ENCODE measurements around the gene SIPA1L3. TPM values are rescaled to one million over a fixed set of nuclear protein-coding genes. Genes with fewer than 3 reads are reported as not detected.

SIPA1L3 gene
- total and polyA plus RNA-seq, 10 of the 15 experiments (the other 5 are each of a cell fraction or from before 2014, with no cell fraction given), result 0.24 to 66.2 (median 19.1) TPM

GRCh38 chr19:38196245-38196837, 289.3 kb downstream of the SIPA1L3 start:
- 87% methylated on average over 13 of the region's 13 CpGs for WGBS (ENCODE audit: insufficient coverage, insufficient replicate concordance, low lambda C conversion rate, missing lambda C conversion rate)
- DNase-seq (ENCODE audit: low read depth, low spot score), result no peak
- Histone ChIP-seq H3K27me3 (replicated peaks in 1 of 2; ENCODE audit: control insufficient read depth in 2 of 2, insufficient read depth in 2 of 2, low read length in 1 of 2) (no peaks in the 10 kb centered on the region), H3K27ac (ENCODE audit: control insufficient read depth, insufficient read depth) (no peak overlapping the region), H3K4me3 (no peak overlapping the region), H3K4me1 (ENCODE audit: control insufficient read depth, insufficient read depth, low read length) (no peaks in the 10 kb centered on the region), H3K4me2 (ENCODE audit: control insufficient read depth, insufficient read depth) (no peak overlapping the region), H3K79me2 (ENCODE audit: control insufficient read depth, insufficient read depth, low read length) (no peaks in the 10 kb centered on the region), H4K20me1 (ENCODE audit: control insufficient read depth, insufficient read depth) (no peaks in the 10 kb centered on the region), H3K36me3 (ENCODE audit: control insufficient read depth in 2 of 2, insufficient read depth in 2 of 2, low read length in 1 of 2) (peaks cover 18 to 21% of the 10 kb centered on the region in 2 experiments), H2AFZ (ENCODE audit: control insufficient read depth, low read depth, low read length) (no peak overlapping the region), H3K9me3 (replicated peaks; ENCODE audit: control insufficient read depth, insufficient read depth, low read length) (no peaks in the 10 kb centered on the region), H3K9ac (ENCODE audit: control insufficient read depth, insufficient read depth, low read length) (no peak overlapping the region)
- ChIA-PET CTCF (interaction anchor here (1.3 kb wide), 1 partner anchor 298 kb away, joined by 3 read pairs; no protein-coding TSS in a partner anchor), RAD21 (ENCODE audit: unreplicated experiment) (no interaction called here), POLR2A (no interaction called here), SMC1A (ENCODE audit: uncharacterized antibody, unreplicated experiment) (no interaction called here)
- no peak for TF ChIP-seq ZSCAN29 (IDR thresholded peaks at IDR 0.05)
- TF ChIP-seq ASH2L (IDR thresholded peaks at IDR 0.05; ENCODE audit: borderline replicate concordance, low read depth), result no peak
- no peak for TF ChIP-seq CUX1 (IDR thresholded peaks at IDR 0.05; ENCODE audit: insufficient replicate concordance, low read depth, low read length)
- peak; percentile 62; the same call in 1 of the 2 replicates for TF ChIP-seq POLR2A (IDR thresholded peaks at IDR 0.05; ENCODE audit: low read depth, low read length)
- TF ChIP-seq NFXL1 (IDR thresholded peaks at IDR 0.05; ENCODE audit: borderline replicate concordance), result no peak
- intact Hi-C loops (cut with micrococcal nuclease; ENCODE audit: unreplicated experiment), result no loop called here
- ATAC-seq, result no peak
- TSS peak; percentile 49 for BruUV-seq (replicated peaks)
- FAIRE-seq, result no peak
- in situ Hi-C loops (cut with MboI), result no loop called here

All from GM12878 (cell line).